OCI-M2 (cell line): Measurements from ENCODE around the gene ZNF205.
A peak's percentile ranks its signal among the peaks of the same experiment; 100 is the strongest.
"Not testable (repeated sequence)": the region's sequence is repeated elsewhere in the genome, so short reads cannot be mapped to it uniquely, and the experiment has no call there.

Source experiments
- DNase-seq: peaks from one replicate; lab custom pipeline; 2025; ENCODE audit not compliant: unreplicated experiment; lab: John Stamatoyannopoulos, UW

Gene ZNF205

GRCh38 chr16:3148256-3149192 lies 36.1 kb downstream of the ZNF205 start:
- DNase-seq, result no peak

- no peak for DNase-seq
Measured at GRCh38 chr16:3149193-3149530, 36.8 kb downstream of the ZNF205 start.

- no peak for DNase-seq
Measured at GRCh38 chr16:3149630-3150345, 37.4 kb downstream of the ZNF205 start.

- peak; percentile 96 for DNase-seq
Measured at GRCh38 chr16:3150346-3151218, 38.2 kb downstream of the ZNF205 start.

GRCh38 chr16:3152027-3152276 lies 39.6 kb downstream of the ZNF205 start:
- no peak for DNase-seq

GRCh38 chr16:3152277-3152990 lies 40.0 kb downstream of the ZNF205 start:
- DNase-seq, result peak; percentile 88

- no peak for DNase-seq
Measured at GRCh38 chr16:3152991-3153368, 40.6 kb downstream of the ZNF205 start.

- DNase-seq, result no peak
Measured at GRCh38 chr16:3155181-3155580, 42.8 kb downstream of the ZNF205 start.

- DNase-seq, result no peak
Measured at GRCh38 chr16:3155972-3156371, 43.6 kb downstream of the ZNF205 start.

GRCh38 chr16:3157229-3158025 lies 45.0 kb downstream of the ZNF205 start:
- peak; percentile 69 for DNase-seq

GRCh38 chr16:3158026-3158509 lies 45.7 kb downstream of the ZNF205 start:
- no peak for DNase-seq

GRCh38 chr16:3158510-3159314 lies 46.3 kb downstream of the ZNF205 start:
- peak; percentile 30 for DNase-seq

- no peak for DNase-seq
Measured at GRCh38 chr16:3161235-3162018, 49.0 kb downstream of the ZNF205 start.

- DNase-seq, result no peak
Measured at GRCh38 chr16:3164121-3164991, 52.0 kb downstream of the ZNF205 start.

GRCh38 chr16:3165111-3165822 lies 52.9 kb downstream of the ZNF205 start:
- no peak for DNase-seq

GRCh38 chr16:3166505-3166886 lies 54.1 kb downstream of the ZNF205 start:
- DNase-seq, result no peak

- DNase-seq, result not testable (repeated sequence)
Measured at GRCh38 chr16:3168729-3169128, 56.3 kb downstream of the ZNF205 start.
